IMR-90 (cell line): ENCODE measurements around the gene C16orf90. TPM values are rescaled to one million over a fixed set of nuclear protein-coding genes. Genes with fewer than 3 reads are reported as not detected.

Source experiments
- ATAC-seq: fragments of 200-7000 bp; cut with Tn5 transposase; 2 replicates; pipeline ENCODE4 v1.9.1; 2020; ENCODE audit warnings: low read depth, mild to moderate bottlenecking, moderate library complexity
- BruUV-seq: library from RNA; stranded (reverse); fragments of 400-500 nt; replicated peaks from 2 replicates; lab custom pipeline; 2021; lab: Mats Ljungman, UMichigan
- CTCF ChIA-PET: fragments of 300-600 bp; formaldehyde crosslinking; extraction: SDS; loops from one replicate; lab custom pipeline; 2021; ENCODE audit warnings: antibody characterized with exemption; lab: Yijun Ruan, JAX
- POLR2A ChIA-PET: fragments of 300-600 bp; sonication (Branson Sonifier 250); formaldehyde crosslinking; loops from one replicate; lab custom pipeline; 2022; ENCODE audit warnings: antibody characterized with exemption; ENCODE audit not compliant: unreplicated experiment; lab: Charles Lee
- DNase-seq: peaks from one replicate; pipeline ENCODE4 v3.0.0; 2013
- H2AFZ ChIP-seq: replicated peaks from 2 replicates; pipeline ENCODE3; 2013; ENCODE audit warnings: low read length, mild to moderate bottlenecking; ENCODE audit not compliant: poor library complexity
- H2AK5ac ChIP-seq: 2 replicates; pipeline ENCODE4 v1.6.1; 2013; ENCODE audit warnings: low read depth, low read length, inconsistent platforms
- H2AK9ac ChIP-seq: replicated peaks from 2 replicates; pipeline ENCODE3; 2013; ENCODE audit warnings: mild to moderate bottlenecking, low read depth, low read length, moderate library complexity; ENCODE audit not compliant: poor library complexity
- H2BK120ac ChIP-seq: 2 replicates; pipeline ENCODE4 v1.6.1; 2013; ENCODE audit warnings: low read depth, low read length, inconsistent platforms
- H2BK15ac ChIP-seq: 3 replicates; pipeline ENCODE4 v1.6.1; 2013; ENCODE audit warnings: low read depth, low read length, inconsistent platforms
- H2BK20ac ChIP-seq: 2 replicates; pipeline ENCODE4 v1.6.1; 2013; ENCODE audit warnings: low read depth, mild to moderate bottlenecking, inconsistent platforms, low read length, moderate library complexity
- H2BK5ac ChIP-seq: 2 replicates; pipeline ENCODE4 v1.6.1; 2013; ENCODE audit warnings: mild to moderate bottlenecking, low read depth, low read length, inconsistent platforms; ENCODE audit not compliant: poor library complexity, severe bottlenecking
- H3K14ac ChIP-seq: replicated peaks from 2 replicates; pipeline ENCODE4 v1.6.1; 2013; ENCODE audit warnings: low read depth, low read length, inconsistent platforms
- H3K18ac ChIP-seq: 2 replicates; pipeline ENCODE4 v1.6.1; 2013; ENCODE audit warnings: low read depth, low read length, control low read depth
- H3K23ac ChIP-seq: 2 replicates; pipeline ENCODE4 v1.6.1; 2013; ENCODE audit warnings: low read depth, low read length, inconsistent platforms
- H3K27ac ChIP-seq: 2 replicates; pipeline ENCODE4 v1.5.1; 2013; ENCODE audit warnings: mild to moderate bottlenecking, control low read depth, low read length; ENCODE audit not compliant: insufficient read depth
- H3K27me3 ChIP-seq: 2 replicates; pipeline ENCODE4 v1.6.1; 2013; ENCODE audit warnings: low read length; ENCODE audit not compliant: control insufficient read depth, insufficient read depth
- H3K36me3 ChIP-seq: 2 replicates; pipeline ENCODE4 v1.6.1; 2013; ENCODE audit warnings: low read length, mixed read lengths; ENCODE audit not compliant: control insufficient read depth, insufficient read depth
- H3K4ac ChIP-seq: 2 replicates; pipeline ENCODE4 v1.6.1; 2013; ENCODE audit warnings: low read depth, low read length, inconsistent platforms
- H3K4me1 ChIP-seq: 2 replicates; pipeline ENCODE4 v1.6.1; 2013; ENCODE audit warnings: low read length, mixed read lengths; ENCODE audit not compliant: control insufficient read depth, insufficient read depth
- H3K4me2 ChIP-seq: 2 replicates; pipeline ENCODE4 v1.6.1; 2013; ENCODE audit warnings: low read depth, mild to moderate bottlenecking, control low read depth, low read length, moderate library complexity
- H3K4me3 ChIP-seq: 2 replicates; pipeline ENCODE4 v1.5.1; 2013; ENCODE audit warnings: low read depth, mild to moderate bottlenecking, control low read depth, low read length, moderate library complexity; ENCODE audit not compliant: insufficient read depth
- H3K56ac ChIP-seq: 2 replicates; pipeline ENCODE4 v1.6.1; 2013; ENCODE audit warnings: low read length, inconsistent platforms; ENCODE audit not compliant: insufficient read depth; ENCODE audit errors: extremely low read depth
- H3K79me1 ChIP-seq, 2 experiments: 2 replicates each; pipeline ENCODE4 v1.6.1; 2013; ENCODE audit warnings: low read length in 2 of 2, inconsistent platforms in 1 of 2, low read depth in 1 of 2
- H3K9ac ChIP-seq: 2 replicates; pipeline ENCODE4 v1.6.1; 2013; ENCODE audit warnings: low read depth, low read length, control low read depth
- H3K9me1 ChIP-seq: 2 replicates; pipeline ENCODE4 v1.6.1; 2013; ENCODE audit warnings: low read length, inconsistent platforms; ENCODE audit not compliant: insufficient read depth
- H3K9me3 ChIP-seq: 2 replicates; pipeline ENCODE4 v1.6.1; 2013; ENCODE audit warnings: low read length; ENCODE audit not compliant: control insufficient read depth, insufficient read depth
- H4K20me1 ChIP-seq: 2 replicates; pipeline ENCODE4 v1.6.1; 2013; ENCODE audit warnings: low read length, inconsistent platforms; ENCODE audit not compliant: insufficient read depth
- H4K5ac ChIP-seq: 2 replicates; pipeline ENCODE4 v1.6.1; 2013; ENCODE audit warnings: mild to moderate bottlenecking, low read depth, low read length, control low read depth
- H4K8ac ChIP-seq, 2 experiments: 2 replicates each; pipeline ENCODE4 v1.6.1; 2013; ENCODE audit warnings: low read depth in 2 of 2, low read length in 2 of 2, control low read depth in 1 of 2, inconsistent platforms in 1 of 2
- H4K91ac ChIP-seq: 2 replicates; pipeline ENCODE4 v1.6.1; 2013; ENCODE audit warnings: low read depth, low read length, inconsistent platforms; ENCODE audit not compliant: insufficient read depth
- BHLHE40 ChIP-seq: fragments of 150-350 bp; IDR thresholded peaks from 2 replicates; pipeline ENCODE4 v1.6.1; 2016; ENCODE audit warnings: mild to moderate bottlenecking, low read depth, low read length
- CEBPB ChIP-seq: IDR thresholded peaks from 2 replicates; pipeline ENCODE4 v1.6.1; 2012; ENCODE audit warnings: low read depth, low read length, improper control_type of control experiment
- CHD1 ChIP-seq: IDR thresholded peaks from 2 replicates; pipeline ENCODE4 v1.6.1; 2012; ENCODE audit warnings: low read depth, low read length, improper control_type of control experiment
- FOS ChIP-seq: fragments of 150-350 bp; IDR thresholded peaks from 2 replicates; pipeline ENCODE4 v1.6.1; 2016; ENCODE audit warnings: low read depth, low read length
- MAFK ChIP-seq: IDR thresholded peaks from 2 replicates; pipeline ENCODE4 v1.6.1; 2012; ENCODE audit warnings: low read depth, low read length, improper control_type of control experiment
- MAZ ChIP-seq: IDR thresholded peaks from 2 replicates; pipeline ENCODE4 v1.6.1; 2012; ENCODE audit warnings: low read depth, mild to moderate bottlenecking, low read length, improper control_type of control experiment, moderate library complexity, borderline replicate concordance
- MXI1 ChIP-seq: IDR thresholded peaks from 2 replicates; pipeline ENCODE4 v1.6.1; 2012; ENCODE audit warnings: low read depth, mild to moderate bottlenecking, low read length, moderate library complexity, borderline replicate concordance
- NFE2L2 ChIP-seq: fragments of 150-350 bp; IDR thresholded peaks from 2 replicates; pipeline ENCODE4 v1.6.1; 2016; ENCODE audit warnings: low read depth, mild to moderate bottlenecking, low read length
- POLR2A ChIP-seq: IDR thresholded peaks from 2 replicates; pipeline ENCODE4 v1.6.1; 2012; ENCODE audit warnings: mild to moderate bottlenecking, low read depth, low read length
- RAD21 ChIP-seq: IDR thresholded peaks from 2 replicates; pipeline ENCODE4 v1.6.1; 2012; ENCODE audit warnings: low read length, improper control_type of control experiment
- RCOR1 ChIP-seq: IDR thresholded peaks from 2 replicates; pipeline ENCODE4 v1.6.1; 2012; ENCODE audit warnings: mild to moderate bottlenecking, low read length, improper control_type of control experiment; ENCODE audit not compliant: insufficient replicate concordance
- RFX5 ChIP-seq: IDR thresholded peaks from 2 replicates; pipeline ENCODE4 v1.8.0; 2012; ENCODE audit warnings: low read depth, mild to moderate bottlenecking, low read length, moderate library complexity
- WGBS, 2 experiments: methylation state at CpG; one replicate each; pipeline versions ENCODE4 v1.1.5 to v1.1.7; 2013; ENCODE audit warnings: missing lambda C conversion rate in 2 of 2; ENCODE audit not compliant: insufficient read length in 1 of 2; ENCODE audit errors: extremely low coverage in 2 of 2; 5-methylcytosine and 5-hydroxymethylcytosine counted together
- dilution Hi-C: fragments of 300-500 bp; cut with HindIII; formaldehyde crosslinking; loops from one replicate; pipeline ENCODE4 v1.14.3; 2018; ENCODE audit warnings: low sequenced_read_pairs; ENCODE audit not compliant: unreplicated experiment
- in situ Hi-C: fragments of 300-500 bp; cut with MboI; formaldehyde crosslinking; loops from 3 replicates; pipeline ENCODE4 v1.14.3; 2019; ENCODE audit warnings: low sequenced_read_pairs, inconsistent platforms, mixed read lengths
- intact Hi-C: fragments of 100-400 bp; cut with micrococcal nuclease; formaldehyde crosslinking; loops from 2 replicates; pipeline ENCODE4 v1.10.0; 2022
- polyA plus RNA-seq, 3 experiments: library from polyadenylated mRNA; depleted of rRNA; stranded (reverse); fragments of >200 nt; gene quantifications; 2 replicates each; pipeline ENCODE4 v1.2.3, GENCODE V29; 2012; ENCODE audit warnings: low replicate concordance in 1 of 3
- total RNA-seq: library from RNA; depleted of rRNA; stranded (reverse); fragments of >200 nt; gene quantifications from 2 replicates; pipeline ENCODE4 v1.2.3, GENCODE V29; 2012
- TF ChIP-seq, protein P1 (sequence below): fragments of 150-350 bp; IDR thresholded peaks from 2 replicates; pipeline ENCODE4 v1.6.1; 2016; ENCODE audit warnings: low read depth, mild to moderate bottlenecking, low read length, moderate library complexity, borderline replicate concordance
- TF ChIP-seq, protein P2 (sequence below): conservative IDR thresholded peaks from 2 replicates; pipeline ENCODE4 v1.5.1; 2012; ENCODE audit warnings: mild to moderate bottlenecking, low read depth, low read length, improper control_type of control experiment
- TF ChIP-seq, protein P3 (sequence below): fragments of 150-350 bp; IDR thresholded peaks from 2 replicates; pipeline ENCODE4 v1.6.1; 2017; ENCODE audit warnings: mild to moderate bottlenecking, antibody characterized with exemption, low read length, low read depth

The C16orf90 gene
- total and polyA plus RNA-seq, 2 of the 4 experiments (the other 2 are of a cell fraction) = not detected

DNA sequence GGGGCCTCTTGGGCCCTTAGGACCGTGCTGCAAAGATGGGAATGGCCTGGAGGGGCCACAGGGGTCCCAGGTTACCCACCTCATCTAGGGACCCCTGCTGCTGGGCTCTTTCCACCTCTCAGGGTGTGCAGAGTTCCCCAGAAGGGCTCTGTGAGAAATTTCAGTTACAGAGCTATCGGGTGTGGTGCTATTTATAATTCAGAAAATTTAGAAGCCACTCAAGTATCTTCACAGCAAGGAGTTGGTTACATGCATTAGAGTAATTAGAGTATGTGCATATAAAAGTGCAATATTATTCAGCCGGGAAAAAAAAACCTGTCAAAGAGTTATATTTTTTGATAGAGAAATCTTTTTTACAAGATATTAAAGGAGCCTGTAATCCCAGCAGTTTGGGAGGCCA is 18.9 kb downstream of the C16orf90 start:
- no peak overlapping the region for H3K4me3 ChIP-seq
- ChIA-PET CTCF (no interaction called here), POLR2A (no interaction called here)
- no peak overlapping the region for H2AK9ac ChIP-seq
- H2AK5ac ChIP-seq = no peak overlapping the region
- intact Hi-C loops (no loop called here), in situ Hi-C loops (no loop called here), dilution Hi-C loops (no loop called here)
- no peaks in the 10 kb centered on the region for H3K4me1 ChIP-seq
- H2BK120ac ChIP-seq = no peak overlapping the region
- no peak overlapping the region for H3K14ac ChIP-seq
- ATAC-seq (no peak), DNase-seq (no peak)
- no peak overlapping the region for H4K5ac ChIP-seq
- H4K8ac ChIP-seq = no peak overlapping the region
- H3K9ac ChIP-seq = no peak overlapping the region
- peaks cover 15% of the 10 kb centered on the region for H3K9me1 ChIP-seq
- peaks cover 15 to 78% of the 10 kb centered on the region in 2 experiments for H3K79me1 ChIP-seq
- H2BK20ac ChIP-seq = no peak overlapping the region
- no peak overlapping the region for H3K23ac ChIP-seq
- H4K91ac ChIP-seq = no peak overlapping the region
- H4K20me1 ChIP-seq = peaks cover 67% of the 10 kb centered on the region
- BruUV-seq = no TSS peak
- no peak for TF ChIP-seq RAD21
- no peak for TF ChIP-seq MXI1
- no peak for TF ChIP-seq POLR2A
- TF ChIP-seq, protein P1, sequence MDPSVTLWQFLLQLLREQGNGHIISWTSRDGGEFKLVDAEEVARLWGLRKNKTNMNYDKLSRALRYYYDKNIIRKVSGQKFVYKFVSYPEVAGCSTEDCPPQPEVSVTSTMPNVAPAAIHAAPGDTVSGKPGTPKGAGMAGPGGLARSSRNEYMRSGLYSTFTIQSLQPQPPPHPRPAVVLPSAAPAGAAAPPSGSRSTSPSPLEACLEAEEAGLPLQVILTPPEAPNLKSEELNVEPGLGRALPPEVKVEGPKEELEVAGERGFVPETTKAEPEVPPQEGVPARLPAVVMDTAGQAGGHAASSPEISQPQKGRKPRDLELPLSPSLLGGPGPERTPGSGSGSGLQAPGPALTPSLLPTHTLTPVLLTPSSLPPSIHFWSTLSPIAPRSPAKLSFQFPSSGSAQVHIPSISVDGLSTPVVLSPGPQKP = no peak
- TF ChIP-seq NFE2L2 = no peak
- TF ChIP-seq CEBPB = no peak
- TF ChIP-seq BHLHE40 = no peak
- TF ChIP-seq CHD1 = no peak
- TF ChIP-seq, protein P2, sequence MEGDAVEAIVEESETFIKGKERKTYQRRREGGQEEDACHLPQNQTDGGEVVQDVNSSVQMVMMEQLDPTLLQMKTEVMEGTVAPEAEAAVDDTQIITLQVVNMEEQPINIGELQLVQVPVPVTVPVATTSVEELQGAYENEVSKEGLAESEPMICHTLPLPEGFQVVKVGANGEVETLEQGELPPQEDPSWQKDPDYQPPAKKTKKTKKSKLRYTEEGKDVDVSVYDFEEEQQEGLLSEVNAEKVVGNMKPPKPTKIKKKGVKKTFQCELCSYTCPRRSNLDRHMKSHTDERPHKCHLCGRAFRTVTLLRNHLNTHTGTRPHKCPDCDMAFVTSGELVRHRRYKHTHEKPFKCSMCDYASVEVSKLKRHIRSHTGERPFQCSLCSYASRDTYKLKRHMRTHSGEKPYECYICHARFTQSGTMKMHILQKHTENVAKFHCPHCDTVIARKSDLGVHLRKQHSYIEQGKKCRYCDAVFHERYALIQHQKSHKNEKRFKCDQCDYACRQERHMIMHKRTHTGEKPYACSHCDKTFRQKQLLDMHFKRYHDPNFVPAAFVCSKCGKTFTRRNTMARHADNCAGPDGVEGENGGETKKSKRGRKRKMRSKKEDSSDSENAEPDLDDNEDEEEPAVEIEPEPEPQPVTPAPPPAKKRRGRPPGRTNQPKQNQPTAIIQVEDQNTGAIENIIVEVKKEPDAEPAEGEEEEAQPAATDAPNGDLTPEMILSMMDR = no peak
- TF ChIP-seq MAFK = no peak
- TF ChIP-seq RFX5 = no peak
- no peak for TF ChIP-seq RCOR1
- no peak for TF ChIP-seq FOS
- TF ChIP-seq MAZ = no peak
- TF ChIP-seq, protein P3, sequence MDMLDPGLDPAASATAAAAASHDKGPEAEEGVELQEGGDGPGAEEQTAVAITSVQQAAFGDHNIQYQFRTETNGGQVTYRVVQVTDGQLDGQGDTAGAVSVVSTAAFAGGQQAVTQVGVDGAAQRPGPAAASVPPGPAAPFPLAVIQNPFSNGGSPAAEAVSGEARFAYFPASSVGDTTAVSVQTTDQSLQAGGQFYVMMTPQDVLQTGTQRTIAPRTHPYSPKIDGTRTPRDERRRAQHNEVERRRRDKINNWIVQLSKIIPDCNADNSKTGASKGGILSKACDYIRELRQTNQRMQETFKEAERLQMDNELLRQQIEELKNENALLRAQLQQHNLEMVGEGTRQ = no peak
- H3K56ac ChIP-seq = no peak overlapping the region
- H2BK15ac ChIP-seq = no peak overlapping the region
- H3K36me3 ChIP-seq = peaks cover 23% of the 10 kb centered on the region
- no peak overlapping the region for H3K27ac ChIP-seq
- H3K18ac ChIP-seq = no peak overlapping the region
- no CpG with 5 or more reads among the region's 3 CpGs for WGBS, 2 experiments
- H2AFZ ChIP-seq = no peak overlapping the region
- H2BK5ac ChIP-seq = no peak overlapping the region
- no peak overlapping the region for H3K4me2 ChIP-seq
- no peaks in the 10 kb centered on the region for H3K27me3 ChIP-seq
- no peaks in the 10 kb centered on the region for H3K9me3 ChIP-seq
- H3K4ac ChIP-seq = no peak overlapping the region
